GM21381 (cell line): ENCODE results near the gene SCP2.
A peak's percentile ranks its signal among the peaks of the same experiment; 100 is the strongest.

ENCODE experiments used
- ATAC-seq: cut with Tn5 transposase; IDR thresholded peaks from one replicate; pipeline ENCODE4 v1.9.1; 2021; ENCODE audit warnings: mild to moderate bottlenecking, moderate library complexity; ENCODE audit not compliant: unreplicated experiment

SCP2 gene

GRCh38 chr1:52927212-52928014 lies at the start of gene SCP2:
TSS of gene SCP2 (plus strand) at chr1:52927276. CDS start at chr1:52927397, 121 bp downstream.
- ATAC-seq: peak; percentile 70

GRCh38 chr1:52877554-52877953 lies 49.5 kb upstream of the SCP2 start:
- ATAC-seq: no peak

- ATAC-seq: no peak
These were observed 46.9 kb upstream of the SCP2 start for GRCh38 chr1:52880206-52880605.

- no peak for ATAC-seq
These were observed 39.6 kb upstream of the SCP2 start for GRCh38 chr1:52887483-52887882.

- ATAC-seq: no peak
These were observed 34.5 kb upstream of the SCP2 start for GRCh38 chr1:52892424-52893215.

GRCh38 chr1:52899445-52899894 lies 27.6 kb upstream of the SCP2 start:
- ATAC-seq: no peak

GRCh38 chr1:52900402-52900801 lies 26.7 kb upstream of the SCP2 start:
- no peak for ATAC-seq

GRCh38 chr1:52901384-52901783 lies 25.7 kb upstream of the SCP2 start:
- ATAC-seq: no peak

- no peak for ATAC-seq
These were observed 22.7 kb upstream of the SCP2 start for GRCh38 chr1:52904208-52904926.

- ATAC-seq: no peak
These were observed 22.0 kb upstream of the SCP2 start for GRCh38 chr1:52904927-52905698.

- ATAC-seq: no peak
These were observed 20.9 kb upstream of the SCP2 start for GRCh38 chr1:52906135-52906603.

GRCh38 chr1:52907068-52907811 lies 19.8 kb upstream of the SCP2 start:
- ATAC-seq: no peak

- no peak for ATAC-seq
These were observed 19.3 kb upstream of the SCP2 start for GRCh38 chr1:52907812-52908153.

- no peak for ATAC-seq
These were observed 15.5 kb upstream of the SCP2 start for GRCh38 chr1:52911541-52911940.

GRCh38 chr1:52913014-52913413 lies 14.1 kb upstream of the SCP2 start:
- no peak for ATAC-seq

GRCh38 chr1:52913537-52913936 lies 13.5 kb upstream of the SCP2 start:
- no peak for ATAC-seq

- no peak for ATAC-seq
These were observed 12.6 kb upstream of the SCP2 start for GRCh38 chr1:52914463-52914862.

GRCh38 chr1:52915211-52915854 lies 11.7 kb upstream of the SCP2 start:
- no peak for ATAC-seq

- ATAC-seq: no peak
These were observed 11.2 kb upstream of the SCP2 start for GRCh38 chr1:52915855-52916220.
